ENCODE measurements around the gene HMCN2.

The HMCN2 gene

GRCh38 chr9:130371196-130371966 is 105.8 kb downstream of the HMCN2 start:
- DNase-seq = no peak

- DNase-seq = no peak
Observed at GRCh38 chr9:130372057-130372456, 106.5 kb downstream of the HMCN2 start.

GRCh38 chr9:130373679-130374325 is 108.2 kb downstream of the HMCN2 start:
- DNase-seq = no peak

- no peak for DNase-seq
Observed at GRCh38 chr9:130377612-130378011, 112.1 kb downstream of the HMCN2 start.

GRCh38 chr9:130378875-130379648 is 113.5 kb downstream of the HMCN2 start:
- no peak for DNase-seq

GRCh38 chr9:130379649-130379970 is 114.0 kb downstream of the HMCN2 start:
- no peak for DNase-seq

GRCh38 chr9:130380920-130381469 is 115.4 kb downstream of the HMCN2 start:
- no peak for DNase-seq

- DNase-seq = no peak
Observed at GRCh38 chr9:130381660-130382059, 116.1 kb downstream of the HMCN2 start.

- DNase-seq = no peak
Observed at GRCh38 chr9:130382096-130382495, 116.5 kb downstream of the HMCN2 start.

GRCh38 chr9:130382636-130383349 is 117.2 kb downstream of the HMCN2 start:
- DNase-seq = no peak

- DNase-seq = no peak
Observed at GRCh38 chr9:130383350-130383715, 117.8 kb downstream of the HMCN2 start.

- DNase-seq = no peak
Observed at GRCh38 chr9:130383979-130384676, 118.6 kb downstream of the HMCN2 start.

GRCh38 chr9:130385257-130385656 is 119.7 kb downstream of the HMCN2 start:
- no peak for DNase-seq

GRCh38 chr9:130387398-130387797 is 121.8 kb downstream of the HMCN2 start:
- DNase-seq = no peak

- DNase-seq = no peak
Observed at GRCh38 chr9:130387905-130388304, 122.3 kb downstream of the HMCN2 start.

GRCh38 chr9:130390390-130390789 is 124.8 kb downstream of the HMCN2 start:
- DNase-seq = no peak

GRCh38 chr9:130390986-130391385 is 125.4 kb downstream of the HMCN2 start:
- DNase-seq = no peak

GRCh38 chr9:130391866-130392265 is 126.3 kb downstream of the HMCN2 start:
- DNase-seq = no peak

GRCh38 chr9:130393681-130394071 is 128.1 kb downstream of the HMCN2 start:
- no peak for DNase-seq

GRCh38 chr9:130394320-130394719 is 128.8 kb downstream of the HMCN2 start:
- DNase-seq = no peak

GRCh38 chr9:130394814-130395470 is 129.4 kb downstream of the HMCN2 start:
- DNase-seq = no peak
